ENCODE results near the gene AMELY. TPM values are rescaled to one million over a fixed set of nuclear protein-coding genes. Genes with fewer than 3 reads are reported as not detected.

Gene AMELY
- total and polyA plus RNA-seq, 2 of the 4 experiments (the other 2 are of a cell fraction) = not detected

- DNase-seq (no peak), ATAC-seq (ENCODE audit: low read depth) (no peak)
- BruUV-seq (replicated peaks) = no TSS peak
- Histone ChIP-seq H3K9ac (ENCODE audit: low read depth, low read length) (no peak overlapping the region), H4K20me1 (ENCODE audit: insufficient read depth, low read length) (no peaks in the 10 kb centered on the region), H3K56ac (ENCODE audit: extremely low read depth, insufficient read depth, low read length) (no peak overlapping the region), H3K4me1 (ENCODE audit: control insufficient read depth, insufficient read depth, low read length) (no peaks in the 10 kb centered on the region), H2BK120ac (ENCODE audit: low read depth, low read length) (no peak overlapping the region), H3K27ac (ENCODE audit: insufficient read depth, low read length) (no peak overlapping the region), H4K8ac (ENCODE audit: low read depth in 2 of 2, low read length in 2 of 2) (no peak overlapping the region), H3K14ac (replicated peaks; ENCODE audit: low read depth, low read length) (no peak overlapping the region), H3K4me2 (ENCODE audit: low read depth, low read length) (no peak overlapping the region), H2AK9ac (replicated peaks; ENCODE audit: low read depth, low read length, poor library complexity) (no peak overlapping the region), H3K9me1 (ENCODE audit: insufficient read depth, low read length) (no peaks in the 10 kb centered on the region), H2BK5ac (ENCODE audit: low read depth, low read length, poor library complexity, severe bottlenecking) (no peak overlapping the region), H3K4ac (ENCODE audit: low read depth, low read length) (no peak overlapping the region), H2AK5ac (ENCODE audit: low read depth, low read length) (no peak overlapping the region), H3K4me3 (ENCODE audit: insufficient read depth, low read depth, low read length) (no peak overlapping the region), H2BK15ac (ENCODE audit: low read depth, low read length) (no peak overlapping the region), H2BK20ac (ENCODE audit: low read depth, low read length) (no peak overlapping the region), H4K5ac (ENCODE audit: low read depth, low read length) (no peak overlapping the region), H3K79me1 (ENCODE audit: low read depth in 1 of 2, low read length in 2 of 2) (no peaks in the 10 kb centered on the region), H3K36me3 (ENCODE audit: control insufficient read depth, insufficient read depth, low read length) (no peaks in the 10 kb centered on the region), H4K91ac (ENCODE audit: insufficient read depth, low read depth, low read length) (no peak overlapping the region), H3K23ac (ENCODE audit: low read depth, low read length) (no peak overlapping the region), H2AFZ (replicated peaks; ENCODE audit: low read length, poor library complexity) (no peak overlapping the region), H3K9me3 (ENCODE audit: control insufficient read depth, insufficient read depth, low read length) (no peaks in the 10 kb centered on the region), H3K18ac (ENCODE audit: low read depth, low read length) (no peak overlapping the region), H3K27me3 (ENCODE audit: control insufficient read depth, insufficient read depth, low read length) (no peaks in the 10 kb centered on the region)
- no CpG with 5 or more reads among the region's 4 CpGs for WGBS, 2 experiments (ENCODE audit: extremely low coverage in 2 of 2, insufficient read length in 1 of 2)
- in situ Hi-C loops (cut with MboI; ENCODE audit: low sequenced_read_pairs) = no loop called here
- ChIA-PET POLR2A (ENCODE audit: unreplicated experiment) (no interaction called here), CTCF (no interaction called here)
- intact Hi-C loops (cut with micrococcal nuclease) = no loop called here
- TF ChIP-seq MXI1 (IDR thresholded peaks at IDR 0.05; ENCODE audit: borderline replicate concordance, low read depth, low read length) = no peak
- no peak for TF ChIP-seq RCOR1 (IDR thresholded peaks at IDR 0.05; ENCODE audit: insufficient replicate concordance, low read length)
- TF ChIP-seq RAD21 (IDR thresholded peaks at IDR 0.05; ENCODE audit: low read length) = no peak
- dilution Hi-C loops (cut with HindIII; ENCODE audit: low sequenced_read_pairs, unreplicated experiment) = no loop called here
Measured at GRCh38 chrY:6931779-6932396, 20.3 kb upstream of the AMELY start.
